Mesenchymal stem cell (in vitro differentiated cells and primary cell): Measurements from ENCODE around the gene PRMT7.

Experiments
- DNase-seq: peaks from one replicate; pipeline ENCODE4 v3.0.0-alpha.2; 2013
- H2AFZ ChIP-seq: one replicate; pipeline ENCODE4 v1.6.1; 2013; ENCODE audit warnings: low read depth, mild to moderate bottlenecking, control low read depth, inconsistent platforms, low read length, moderate library complexity
- H2AK5ac ChIP-seq: 2 replicates; pipeline ENCODE4 v1.6.1; 2013; ENCODE audit warnings: low read length, moderate library complexity, mild to moderate bottlenecking, inconsistent platforms; ENCODE audit not compliant: severe bottlenecking
- H2BK120ac ChIP-seq: one replicate; pipeline ENCODE4 v1.6.1; 2013; ENCODE audit warnings: low read depth, mild to moderate bottlenecking, inconsistent platforms, low read length, moderate library complexity
- H2BK12ac ChIP-seq, 2 experiments: one replicate each; pipeline ENCODE4 v1.6.1; 2013; ENCODE audit warnings: inconsistent platforms in 2 of 2, low read length in 2 of 2, mild to moderate bottlenecking in 2 of 2, moderate library complexity in 2 of 2, control low read depth in 1 of 2
- H2BK15ac ChIP-seq: one replicate; pipeline ENCODE4 v1.6.1; 2013; ENCODE audit warnings: mild to moderate bottlenecking, low read depth, inconsistent platforms; ENCODE audit not compliant: poor library complexity, severe bottlenecking
- H2BK5ac ChIP-seq: 2 replicates; pipeline ENCODE4 v1.6.1; 2013; ENCODE audit warnings: low read depth, mild to moderate bottlenecking, low read length, control low read depth, inconsistent platforms; ENCODE audit not compliant: poor library complexity, severe bottlenecking
- H3K14ac ChIP-seq, 2 experiments: one replicate each; pipeline ENCODE4 v1.6.1; 2013; ENCODE audit warnings: inconsistent platforms in 2 of 2, low read length in 2 of 2, control low read depth in 1 of 2, mild to moderate bottlenecking in 1 of 2, moderate library complexity in 1 of 2
- H3K18ac ChIP-seq, 2 experiments: one replicate each; pipeline ENCODE4 v1.6.1; 2013; ENCODE audit warnings: inconsistent platforms in 2 of 2, low read length in 2 of 2, control low read depth in 1 of 2, low read depth in 1 of 2, mild to moderate bottlenecking in 1 of 2
- H3K23ac ChIP-seq, 2 experiments: one replicate each; pipeline ENCODE4 v1.6.1; 2013; ENCODE audit warnings: inconsistent platforms in 2 of 2, low read length in 2 of 2, mild to moderate bottlenecking in 2 of 2, moderate library complexity in 2 of 2, control low read depth in 1 of 2
- H3K27ac ChIP-seq: 2 replicates; pipeline ENCODE4 v1.5.1; 2013; ENCODE audit warnings: mild to moderate bottlenecking, moderate library complexity, low read length, control low read depth, inconsistent platforms; ENCODE audit not compliant: poor library complexity, severe bottlenecking
- H3K27me3 ChIP-seq, 2 experiments: 2 replicates each; pipeline versions ENCODE4 v1.6.1 to v1.7.0; 2013; ENCODE audit warnings: low read length in 2 of 2, mild to moderate bottlenecking in 2 of 2, moderate library complexity in 2 of 2, control low read depth in 1 of 2, inconsistent platforms in 1 of 2; ENCODE audit not compliant: control insufficient read depth in 1 of 2, insufficient read depth in 1 of 2
- H3K36me3 ChIP-seq, 2 experiments: 2 replicates each; pipeline versions ENCODE4 v1.6.1 to v1.7.0; 2013; ENCODE audit warnings: low read length in 2 of 2, control low read depth in 1 of 2, inconsistent platforms in 1 of 2, low read depth in 1 of 2, mild to moderate bottlenecking in 1 of 2; ENCODE audit not compliant: insufficient read depth in 2 of 2, control insufficient read depth in 1 of 2
- H3K4ac ChIP-seq, 2 experiments: one replicate each; pipeline ENCODE4 v1.6.1; 2013; ENCODE audit warnings: inconsistent platforms in 2 of 2, low read length in 2 of 2, mild to moderate bottlenecking in 2 of 2, moderate library complexity in 2 of 2, control low read depth in 1 of 2, low read depth in 1 of 2
- H3K4me1 ChIP-seq: 2 replicates; pipeline ENCODE4 v1.6.1; 2013; ENCODE audit warnings: low read depth, low read length, control low read depth; ENCODE audit not compliant: control insufficient read depth, insufficient read depth
- H3K4me2 ChIP-seq: 2 replicates; pipeline ENCODE4 v1.6.1; 2013; ENCODE audit warnings: low read length, mild to moderate bottlenecking, inconsistent platforms; ENCODE audit not compliant: poor library complexity, severe bottlenecking
- H3K4me3 ChIP-seq, 2 experiments: 2 replicates each; pipeline versions ENCODE4 v1.5.1 to v1.7.0; 2013; ENCODE audit warnings: low read length in 2 of 2, mild to moderate bottlenecking in 2 of 2, control low read depth in 1 of 2, low read depth in 1 of 2; ENCODE audit not compliant: insufficient read depth in 1 of 2
- H3K79me1 ChIP-seq: replicated peaks from 2 replicates; pipeline ENCODE4 v1.6.1; 2013; ENCODE audit warnings: mild to moderate bottlenecking, control low read depth, low read length, inconsistent platforms; ENCODE audit not compliant: poor library complexity, severe bottlenecking
- H3K9ac ChIP-seq: 2 replicates; pipeline ENCODE4 v1.7.0; 2013; ENCODE audit warnings: mild to moderate bottlenecking, low read length, moderate library complexity
- H3K9me3 ChIP-seq: 2 replicates; pipeline ENCODE4 v1.7.0; 2013; ENCODE audit warnings: mild to moderate bottlenecking, low read length; ENCODE audit not compliant: control insufficient read depth
- H4K8ac ChIP-seq: one replicate; pipeline ENCODE4 v1.6.1; 2013; ENCODE audit warnings: inconsistent platforms, mild to moderate bottlenecking, low read length, moderate library complexity
- H4K91ac ChIP-seq: one replicate; pipeline ENCODE4 v1.6.1; 2013; ENCODE audit warnings: mild to moderate bottlenecking, low read length, inconsistent platforms
- whole genome bisulfite sequencing: methylation state at CpG from one replicate; pipeline ENCODE4 v1.1.7; 2013; ENCODE audit warnings: mixed read lengths; 5-methylcytosine and 5-hydroxymethylcytosine counted together

PRMT7 gene

DNA sequence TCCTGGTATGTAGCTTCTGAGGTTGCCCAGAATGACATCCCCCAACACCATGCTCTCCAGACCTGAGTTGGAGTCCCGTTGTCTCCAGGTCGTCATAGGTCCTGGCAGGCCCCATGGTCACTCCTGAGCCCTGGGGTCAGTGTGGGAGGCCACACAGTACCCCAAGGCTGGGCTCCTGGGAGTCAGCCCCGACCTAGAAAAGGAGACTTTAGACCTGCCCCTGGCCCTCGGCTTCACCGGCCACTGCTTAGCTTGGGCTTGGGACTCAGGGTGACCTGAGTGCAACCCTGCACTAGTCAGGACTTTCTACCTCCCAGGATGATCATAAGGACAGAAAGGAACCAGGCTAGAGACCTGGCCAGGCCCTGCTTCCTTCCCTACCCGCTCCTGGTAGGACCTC is 65.8 kb downstream of the PRMT7 start:
- Histone ChIP-seq H3K27ac (no peak overlapping the region), H3K18ac (no peak overlapping the region), H2AK5ac (no peak overlapping the region), H2BK120ac (no peak overlapping the region), H2BK15ac (no peak overlapping the region), H3K36me3 (no peaks in the 10 kb centered on the region), H3K79me1 (no peaks in the 10 kb centered on the region), H3K9me3 (no peaks in the 10 kb centered on the region), H2BK12ac (no peak overlapping the region), H4K91ac (no peak overlapping the region), H3K23ac (no peak overlapping the region), H3K4ac (no peak overlapping the region), H3K27me3 (peaks cover 34 to 53% of the 10 kb centered on the region in 2 experiments), H2AFZ (no peak overlapping the region), H4K8ac (no peak overlapping the region), H3K4me3 (no peak overlapping the region), H3K9ac (no peak overlapping the region), H3K4me1 (no peaks in the 10 kb centered on the region), H3K4me2 (no peak overlapping the region), H3K14ac (no peak overlapping the region), H2BK5ac (no peak overlapping the region)
- 83% methylated on average over 6 of the region's 6 CpGs for WGBS
- no peak for DNase-seq

DNA sequence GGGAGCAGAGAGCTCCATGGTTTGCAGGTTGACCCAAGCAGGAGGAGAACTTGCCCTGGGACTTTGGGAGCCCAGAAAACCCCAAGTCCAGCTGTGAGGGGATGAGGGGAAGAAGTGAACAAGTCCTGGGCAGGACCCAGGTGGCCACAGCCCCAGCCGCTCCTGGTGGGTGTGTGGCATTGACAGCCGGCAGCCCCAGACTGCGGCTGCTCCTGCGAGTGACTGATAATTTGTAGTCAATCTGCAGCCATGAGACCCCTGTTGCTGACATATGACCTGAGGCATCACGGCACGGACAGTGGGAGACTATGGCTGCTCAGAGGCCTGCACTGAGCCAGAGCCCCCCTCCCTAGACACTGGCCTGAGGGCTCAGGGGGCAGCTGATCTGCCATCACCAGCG is 66.4 kb downstream of the PRMT7 start:
- Histone ChIP-seq H3K4me2 (no peak overlapping the region), H3K14ac (no peak overlapping the region), H2AK5ac (no peak overlapping the region), H4K8ac (no peak overlapping the region), H2BK15ac (no peak overlapping the region), H3K4me1 (no peaks in the 10 kb centered on the region), H2BK12ac (no peak overlapping the region), H3K27me3 (peaks cover 34 to 53% of the 10 kb centered on the region in 2 experiments), H2BK120ac (no peak overlapping the region), H3K23ac (no peak overlapping the region), H3K9ac (no peak overlapping the region), H3K18ac (no peak overlapping the region), H3K79me1 (no peaks in the 10 kb centered on the region), H3K4ac (no peak overlapping the region), H3K4me3 (no peak overlapping the region), H3K9me3 (no peaks in the 10 kb centered on the region), H3K36me3 (no peaks in the 10 kb centered on the region), H2AFZ (no peak overlapping the region), H2BK5ac (no peak overlapping the region), H4K91ac (no peak overlapping the region), H3K27ac (no peak overlapping the region)
- no peak for DNase-seq
- 95% methylated on average over 7 of the region's 7 CpGs for WGBS

DNA sequence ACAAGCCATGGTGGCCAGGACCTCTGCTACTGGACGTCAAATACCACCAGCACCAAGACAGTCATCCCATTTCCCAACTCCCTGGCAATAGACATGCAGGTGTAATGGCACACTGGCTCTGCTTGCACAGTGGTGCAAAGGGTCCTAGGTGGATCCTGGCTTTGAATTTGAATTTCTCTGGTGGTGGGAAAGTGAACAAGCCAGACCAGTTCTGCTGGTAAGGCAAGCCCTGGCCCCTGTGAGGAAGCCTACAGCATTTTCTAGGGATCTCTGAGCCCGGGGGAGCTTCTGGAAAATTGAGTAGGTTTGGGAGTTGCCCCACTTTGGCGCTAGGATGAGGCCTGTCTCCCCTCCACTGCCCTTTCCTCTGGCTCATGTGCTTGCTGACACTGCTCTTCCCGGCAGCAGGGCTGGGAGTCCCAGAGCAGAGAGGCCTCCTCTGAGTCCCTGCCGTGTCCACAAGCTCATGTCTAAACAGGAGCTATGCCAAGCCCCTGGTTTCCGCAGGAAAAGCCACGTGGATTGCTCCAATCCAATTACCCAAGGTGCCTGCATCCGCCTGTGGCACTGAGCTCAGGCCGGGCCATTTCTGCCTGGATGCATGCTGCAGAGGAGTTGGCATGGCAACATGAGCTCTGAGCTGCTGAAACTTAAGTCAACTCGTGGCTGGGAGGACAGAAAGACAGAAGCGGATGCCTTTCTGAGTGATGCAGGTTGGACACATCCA is 67.0 kb downstream of the PRMT7 start:
- Histone ChIP-seq H3K4ac (no peak overlapping the region), H3K9me3 (no peaks in the 10 kb centered on the region), H3K27ac (no peak overlapping the region), H3K36me3 (no peaks in the 10 kb centered on the region), H2BK15ac (no peak overlapping the region), H2BK12ac (no peak overlapping the region), H2AK5ac (no peak overlapping the region), H3K79me1 (no peaks in the 10 kb centered on the region), H2AFZ (no peak overlapping the region), H3K9ac (no peak overlapping the region), H3K4me1 (no peaks in the 10 kb centered on the region), H3K18ac (no peak overlapping the region), H3K4me2 (no peak overlapping the region), H3K4me3 (no peak overlapping the region), H3K27me3 (peaks cover 32 to 49% of the 10 kb centered on the region in 2 experiments), H4K91ac (no peak overlapping the region), H4K8ac (no peak overlapping the region), H2BK120ac (no peak overlapping the region), H3K14ac (no peak overlapping the region), H3K23ac (no peak overlapping the region), H2BK5ac (no peak overlapping the region)
- DNase-seq: no peak
- WGBS: 82% methylated on average over 10 of the region's 11 CpGs

GRCh38 chr16:68378436-68379415 is 67.9 kb downstream of the PRMT7 start:
- Histone ChIP-seq H3K14ac (no peak overlapping the region), H2BK15ac (no peak overlapping the region), H3K4me3 (no peak overlapping the region), H2AK5ac (no peak overlapping the region), H3K27ac (no peak overlapping the region), H3K79me1 (no peaks in the 10 kb centered on the region), H3K23ac (no peak overlapping the region), H4K91ac (no peak overlapping the region), H3K9me3 (no peaks in the 10 kb centered on the region), H3K18ac (no peak overlapping the region), H3K36me3 (no peaks in the 10 kb centered on the region), H3K9ac (no peak overlapping the region), H2BK120ac (no peak overlapping the region), H2AFZ (no peak overlapping the region), H3K4me2 (no peak overlapping the region), H2BK12ac (no peak overlapping the region), H3K27me3 (peaks cover 29 to 47% of the 10 kb centered on the region in 2 experiments), H3K4ac (no peak overlapping the region), H2BK5ac (no peak overlapping the region), H4K8ac (no peak overlapping the region), H3K4me1 (no peaks in the 10 kb centered on the region)
- DNase-seq: no peak
- 80% methylated on average over 13 of the region's 13 CpGs for WGBS
